Measurements from ENCODE around the gene SLC12A7.

The SLC12A7 gene

GRCh38 chr5:1008451-1009358 is 103.2 kb downstream of the SLC12A7 start, which contains the start of gene NKD2:
TSS of gene NKD2 (plus strand) at chr5:1008802. CDS start at chr5:1009058, 256 bp downstream.
- 0 out of 2 replicates have a peak, but pooled peaks have one; percentile 14 for TF ChIP-seq CTCF (conservative IDR thresholded peaks at IDR 0.05; ENCODE audit: low read length)
- no peak within 1 kb of the TSS for H3K4me3 ChIP-seq (ENCODE audit: low read length)
- no peak for DNase-seq (ENCODE audit: low read depth)

GRCh38 chr5:1007681-1008450 is 104.0 kb downstream of the SLC12A7 start:
- DNase-seq (ENCODE audit: low read depth): no peak
- no peak for TF ChIP-seq CTCF (conservative IDR thresholded peaks at IDR 0.05; ENCODE audit: low read length)

GRCh38 chr5:1007221-1007680 is 104.6 kb downstream of the SLC12A7 start:
- DNase-seq (ENCODE audit: low read depth): no peak
- TF ChIP-seq CTCF (conservative IDR thresholded peaks at IDR 0.05; ENCODE audit: low read length): no peak
- no peak overlapping the region for H3K4me3 ChIP-seq (ENCODE audit: low read length)

More at GRCh38 chr5:1007681-1008450, 104.0 kb downstream of the SLC12A7 start:
- no peak overlapping the region for H3K4me3 ChIP-seq (ENCODE audit: low read length)

- no peak overlapping the region for H3K4me3 ChIP-seq (ENCODE audit: low read length)
- no peak for DNase-seq (ENCODE audit: low read depth)
- no peak for TF ChIP-seq CTCF (conservative IDR thresholded peaks at IDR 0.05; ENCODE audit: low read length)
Measured at GRCh38 chr5:1006656-1007071, 105.2 kb downstream of the SLC12A7 start.

- no peak for TF ChIP-seq CTCF (conservative IDR thresholded peaks at IDR 0.05; ENCODE audit: low read length)
- no peak overlapping the region for H3K4me3 ChIP-seq (ENCODE audit: low read length)
- no peak for DNase-seq (ENCODE audit: low read depth)
Measured at GRCh38 chr5:1005904-1006655, 105.8 kb downstream of the SLC12A7 start.

GRCh38 chr5:1005249-1005851 is 106.5 kb downstream of the SLC12A7 start:
- no peak for TF ChIP-seq CTCF (conservative IDR thresholded peaks at IDR 0.05; ENCODE audit: low read length)
- DNase-seq (ENCODE audit: low read depth): no peak
- H3K4me3 ChIP-seq (ENCODE audit: low read length): no peak overlapping the region
